Brain microvascular endothelial cell (primary cell): ENCODE measurements around the gene ZNF335.

ENCODE experiments used
- DNase-seq: peaks from one replicate; pipeline ENCODE4 v3.0.0-alpha.2; 2020
- H3K27ac ChIP-seq: fragments of 250-450 bp; sonication (Bioruptor Pico); 2 replicates; pipeline ENCODE4 v1.5.1; 2020; ENCODE audit warnings: mild to moderate bottlenecking, moderate library complexity
- H3K27me3 ChIP-seq: fragments of 250-450 bp; sonication (Bioruptor Pico); replicated peaks from 2 replicates; pipeline ENCODE4 v1.5.1; 2020; ENCODE audit warnings: mild to moderate bottlenecking
- H3K36me3 ChIP-seq: fragments of 250-450 bp; sonication (Bioruptor Pico); replicated peaks from 2 replicates; pipeline ENCODE4 v1.5.1; 2020; ENCODE audit warnings: mild to moderate bottlenecking
- H3K4me3 ChIP-seq: 2 replicates; pipeline ENCODE4 v1.5.1; 2011; ENCODE audit warnings: low read depth, mild to moderate bottlenecking, control low read depth, low read length, moderate library complexity
- CTCF ChIP-seq: IDR thresholded peaks from 2 replicates; pipeline ENCODE4 v1.5.1; 2011; ENCODE audit warnings: low read depth, mild to moderate bottlenecking, moderate library complexity, low read length, control low read depth, inconsistent platforms; ENCODE audit errors: missing control alignments
- in situ Hi-C: cut with HindIII; loops from 2 replicates; pipeline ENCODE4 v1.10.0; 2017; ENCODE audit warnings: low sequenced_read_pairs, low pct_ligation_motif_present

ZNF335 gene

GRCh38 chr20:46010491-46011391, 38.7 kb upstream of the ZNF335 start:
- Histone ChIP-seq H3K27ac (no peak overlapping the region), H3K27me3 (peaks cover 35% of the 10 kb centered on the region), H3K36me3 (no peaks in the 10 kb centered on the region), H3K4me3 (no peak overlapping the region)
- TF ChIP-seq CTCF: no peak
- no peak for DNase-seq
- in situ Hi-C loops: no loop called here

DNA sequence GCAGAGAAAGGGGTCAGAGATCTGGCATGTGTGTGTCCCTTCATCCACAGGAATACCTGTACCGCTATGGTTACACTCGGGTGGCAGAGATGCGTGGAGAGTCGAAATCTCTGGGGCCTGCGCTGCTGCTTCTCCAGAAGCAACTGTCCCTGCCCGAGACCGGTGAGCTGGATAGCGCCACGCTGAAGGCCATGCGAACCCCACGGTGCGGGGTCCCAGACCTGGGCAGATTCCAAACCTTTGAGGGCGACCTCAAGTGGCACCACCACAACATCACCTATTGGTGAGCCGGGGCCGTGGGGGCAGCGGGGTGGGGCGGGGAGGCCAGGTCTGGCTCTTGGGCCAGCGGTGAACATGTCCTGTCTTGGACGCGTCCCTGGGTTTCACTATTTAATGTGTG, 37.8 kb upstream of the ZNF335 start:
- H3K36me3 ChIP-seq: no peaks in the 10 kb centered on the region
- no peak for DNase-seq
- no peak overlapping the region for H3K27ac ChIP-seq
- in situ Hi-C loops: no loop called here
- peaks cover 35% of the 10 kb centered on the region for H3K27me3 ChIP-seq
- no peak overlapping the region for H3K4me3 ChIP-seq
- TF ChIP-seq CTCF: no peak

DNA sequence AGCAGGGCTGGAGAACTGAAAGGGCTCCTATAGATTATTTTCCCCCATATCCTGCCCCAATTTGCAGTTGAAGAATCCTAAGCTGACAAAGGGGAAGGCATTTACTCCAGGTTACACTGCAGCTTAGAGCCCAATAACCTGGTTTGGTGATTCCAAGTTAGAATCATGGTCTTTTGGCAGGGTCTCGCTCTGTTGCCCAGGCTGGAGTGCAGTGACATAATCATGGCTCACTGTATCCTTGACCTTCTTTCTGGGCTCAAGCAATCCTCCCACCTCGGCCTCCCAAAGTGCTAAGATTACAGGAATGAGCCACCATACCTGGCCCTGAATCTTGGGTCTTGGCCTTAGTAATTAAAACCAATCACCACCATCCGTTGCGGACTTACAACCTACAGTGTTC, 35.7 kb upstream of the ZNF335 start:
- in situ Hi-C loops: no loop called here
- Histone ChIP-seq H3K27ac (no peak overlapping the region), H3K27me3 (peaks cover 29% of the 10 kb centered on the region), H3K36me3 (no peaks in the 10 kb centered on the region), H3K4me3 (no peak overlapping the region)
- TF ChIP-seq CTCF: no peak
- no peak for DNase-seq

DNA sequence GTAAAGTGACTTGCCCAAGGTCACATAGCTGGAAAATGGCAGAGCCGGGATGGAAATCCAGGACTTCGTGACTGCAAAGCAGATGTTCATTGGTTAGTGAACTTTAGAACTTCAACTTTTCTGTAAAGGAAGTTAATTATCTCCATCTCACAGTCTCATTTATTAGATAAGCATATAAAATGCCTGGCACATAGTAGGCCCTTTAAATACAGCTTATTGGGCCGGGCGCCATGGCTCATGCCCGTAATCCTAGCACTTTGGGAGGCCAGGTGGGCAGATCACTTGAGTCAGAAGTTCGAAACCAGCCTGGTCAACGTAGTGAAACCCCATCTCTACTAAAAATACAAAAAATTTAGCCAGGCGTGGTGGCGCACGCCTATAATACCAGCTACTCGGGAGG, 35.0 kb upstream of the ZNF335 start:
- no peaks in the 10 kb centered on the region for H3K36me3 ChIP-seq
- no peak for TF ChIP-seq CTCF
- no peak overlapping the region for H3K27ac ChIP-seq
- H3K27me3 ChIP-seq: peaks cover 25% of the 10 kb centered on the region
- in situ Hi-C loops: no loop called here
- no peak overlapping the region for H3K4me3 ChIP-seq
- no peak for DNase-seq

DNA sequence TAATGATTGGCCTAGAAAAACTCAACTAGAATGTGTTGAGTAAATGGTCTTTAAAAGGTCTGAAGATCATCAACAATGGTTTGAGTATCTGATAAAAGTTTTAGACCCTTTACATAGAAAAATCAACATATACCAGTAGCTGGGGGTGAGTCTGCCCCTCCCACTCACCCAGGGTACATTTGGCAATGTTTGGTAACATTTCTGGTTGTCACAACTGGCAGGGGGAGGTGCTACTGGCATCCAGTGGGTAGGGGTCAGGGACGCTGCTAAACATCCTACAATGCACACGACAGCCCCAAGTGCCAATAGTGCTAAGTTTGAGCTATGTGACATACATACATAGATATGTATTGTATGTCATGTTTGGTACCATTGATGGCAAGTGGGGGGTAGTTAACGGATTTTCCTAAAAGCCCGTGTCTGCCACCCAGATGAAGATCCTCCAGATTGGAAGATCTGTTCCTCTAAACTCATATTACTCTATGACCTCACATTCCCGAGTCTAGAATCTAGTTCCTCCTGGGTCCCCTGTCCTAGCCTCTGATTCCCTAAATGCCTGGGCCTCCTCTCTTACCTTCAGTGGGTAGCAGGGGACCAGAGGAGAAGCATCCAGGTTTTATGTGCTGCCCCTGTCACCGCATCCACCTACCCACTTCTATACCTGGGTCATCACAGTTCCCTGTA, 34.2 kb upstream of the ZNF335 start:
- in situ Hi-C loops: no loop called here
- TF ChIP-seq CTCF: no peak
- no peak for DNase-seq
- no peak overlapping the region for H3K4me3 ChIP-seq
- H3K27me3 ChIP-seq: peaks cover 17% of the 10 kb centered on the region
- H3K36me3 ChIP-seq: no peaks in the 10 kb centered on the region
- H3K27ac ChIP-seq: no peak overlapping the region
